HEK293T (cell line): ENCODE data around the gene BUD13.

Experiments used
- CTCF ChIA-PET: fragments of 350-600 bp; formaldehyde crosslinking; extraction: SDS; loops from one replicate; lab custom pipeline; 2021; ENCODE audit warnings: antibody characterized with exemption, inconsistent platforms; lab: Yijun Ruan, JAX
- POLR2A ChIA-PET: fragments of 350-600 bp; formaldehyde crosslinking; extraction: SDS; loops from one replicate; lab custom pipeline; 2020; ENCODE audit warnings: antibody characterized with exemption, inconsistent platforms; lab: Yijun Ruan, JAX
- DNase-seq: peaks from one replicate; pipeline ENCODE4 v3.0.0; 2012; ENCODE audit warnings: mixed read lengths; ENCODE audit errors: extremely low spot score
- ARNT ChIP-seq: fragments of 450-650 bp; IDR thresholded peaks from 2 replicates; pipeline ENCODE4 v1.6.1; 2017; ENCODE audit warnings: mild to moderate bottlenecking
- BHLHE40 ChIP-seq: fragments of 450-650 bp; IDR thresholded peaks from 2 replicates; pipeline ENCODE4 v1.6.1; 2016; ENCODE audit warnings: mild to moderate bottlenecking, moderate library complexity, borderline replicate concordance
- ELF4 ChIP-seq: fragments of 450-650 bp; IDR thresholded peaks from 2 replicates; pipeline ENCODE4 v1.6.1; 2017; ENCODE audit warnings: antibody characterized with exemption
- FOXA1 ChIP-seq: fragments of 450-650 bp; IDR thresholded peaks from 2 replicates; pipeline ENCODE4 v1.6.1; 2016; ENCODE audit warnings: mild to moderate bottlenecking
- FOXK2 ChIP-seq: fragments of 450-650 bp; IDR thresholded peaks from 2 replicates; pipeline ENCODE4 v1.6.1; 2016; ENCODE audit warnings: mild to moderate bottlenecking
- FOXM1 ChIP-seq: fragments of 450-650 bp; IDR thresholded peaks from 2 replicates; pipeline ENCODE4 v1.6.1; 2017; ENCODE audit warnings: mild to moderate bottlenecking, borderline replicate concordance
- HDGF ChIP-seq: fragments of 450-650 bp; IDR thresholded peaks from 2 replicates; pipeline ENCODE4 v1.6.1; 2017; ENCODE audit warnings: antibody characterized with exemption, borderline replicate concordance
- L3MBTL2 ChIP-seq: fragments of 450-650 bp; conservative IDR thresholded peaks from 2 replicates; pipeline ENCODE4 v1.6.1; 2016; ENCODE audit warnings: mild to moderate bottlenecking
- LEF1 ChIP-seq: fragments of 450-650 bp; IDR thresholded peaks from 2 replicates; pipeline ENCODE4 v1.6.1; 2017; ENCODE audit warnings: mild to moderate bottlenecking, borderline replicate concordance
- NFRKB ChIP-seq: fragments of 450-650 bp; IDR thresholded peaks from 2 replicates; pipeline ENCODE4 v1.6.1; 2016; ENCODE audit warnings: mild to moderate bottlenecking, moderate library complexity
- PKNOX1 ChIP-seq: fragments of 450-650 bp; IDR thresholded peaks from 2 replicates; pipeline ENCODE4 v1.6.1; 2016
- SP1 ChIP-seq: fragments of 450-650 bp; IDR thresholded peaks from 2 replicates; pipeline ENCODE4 v1.6.1; 2017
- SUZ12 ChIP-seq: fragments of 450-650 bp; IDR thresholded peaks from 2 replicates; pipeline ENCODE4 v1.6.1; 2016; ENCODE audit warnings: mild to moderate bottlenecking
- TARDBP ChIP-seq: fragments of 450-650 bp; IDR thresholded peaks from 2 replicates; pipeline ENCODE4 v1.6.1; 2016
- ZNF384 ChIP-seq: fragments of 450-650 bp; IDR thresholded peaks from 2 replicates; pipeline ENCODE4 v1.6.1; 2016

BUD13 gene

GRCh38 chr11:116701297-116701801 is 71.4 kb downstream of the BUD13 start:
- ChIA-PET CTCF (interaction anchor here (0.7 to 1.1 kb wide), 2 partner anchors 202 to 541 kb away, joined by 3 read pairs; no protein-coding TSS in a partner anchor), POLR2A (no interaction called here)
- TF ChIP-seq PKNOX1 (no peak), FOXA1 (no peak), SUZ12 (no peak), ELF4 (no peak), LEF1 (no peak), HDGF (no peak)
- DNase-seq = no peak

- TF ChIP-seq TARDBP (no peak), L3MBTL2 (no peak), FOXK2 (no peak), FOXA1 (no peak), SP1 (no peak), ELF4 (no peak), ARNT (no peak), BHLHE40 (no peak), NFRKB (no peak), ZNF384 (no peak), FOXM1 (no peak), HDGF (no peak), PKNOX1 (no peak), SUZ12 (no peak), LEF1 (no peak)
- POLR2A ChIA-PET = no interaction called here
- CTCF ChIA-PET = no interaction called here
- DNase-seq = no peak
Observed at GRCh38 chr11:116700586-116701220, 72.1 kb downstream of the BUD13 start.
